H9 (cell line): ENCODE results near the gene CTNNA3. TPM values are rescaled to one million over a fixed set of nuclear protein-coding genes. Genes with fewer than 3 reads are reported as not detected.

Source experiments
- DNase-seq: peaks from one replicate; pipeline ENCODE4 v3.0.0-alpha.2; 2017
- H2AFZ ChIP-seq: one replicate; pipeline ENCODE4 v1.6.1; 2013; ENCODE audit warnings: mild to moderate bottlenecking, low read length, control low read depth, moderate library complexity
- H2AK5ac ChIP-seq: 2 replicates; pipeline ENCODE4 v1.6.1; 2013; ENCODE audit warnings: low read length, control low read depth, mixed read lengths; ENCODE audit not compliant: insufficient read length
- H2BK120ac ChIP-seq: one replicate; pipeline ENCODE4 v1.6.1; 2013; ENCODE audit warnings: low read depth, mild to moderate bottlenecking, low read length, control low read depth, inconsistent platforms; ENCODE audit not compliant: poor library complexity, severe bottlenecking
- H2BK12ac ChIP-seq: 2 replicates; pipeline ENCODE4 v1.6.1; 2013; ENCODE audit warnings: low read length, control low read depth, mixed read lengths, low read depth; ENCODE audit not compliant: insufficient read length
- H2BK15ac ChIP-seq: 2 replicates; pipeline ENCODE4 v1.6.1; 2013; ENCODE audit warnings: low read depth, low read length, control low read depth
- H2BK20ac ChIP-seq: one replicate; pipeline ENCODE4 v1.6.1; 2013; ENCODE audit warnings: low read depth, mild to moderate bottlenecking, low read length, control low read depth, inconsistent platforms; ENCODE audit not compliant: poor library complexity, severe bottlenecking
- H2BK5ac ChIP-seq: 2 replicates; pipeline ENCODE4 v1.6.1; 2013; ENCODE audit warnings: low read length, control low read depth, mixed read lengths; ENCODE audit not compliant: insufficient read length
- H3K14ac ChIP-seq: 2 replicates; pipeline ENCODE4 v1.6.1; 2013; ENCODE audit warnings: low read length, control low read depth; ENCODE audit not compliant: insufficient read depth
- H3K18ac ChIP-seq: 2 replicates; pipeline ENCODE4 v1.6.1; 2013; ENCODE audit warnings: low read depth, mild to moderate bottlenecking, mixed read lengths, low read length, control low read depth; ENCODE audit not compliant: insufficient read length
- H3K23ac ChIP-seq: 2 replicates; pipeline ENCODE4 v1.6.1; 2013; ENCODE audit warnings: low read length, control low read depth, mixed read lengths, low read depth; ENCODE audit not compliant: insufficient read length
- H3K23me2 ChIP-seq: 2 replicates; pipeline ENCODE4 v1.6.1; 2013; ENCODE audit warnings: low read depth, mild to moderate bottlenecking, mixed read lengths, low read length, control low read depth; ENCODE audit not compliant: insufficient read length, poor library complexity, severe bottlenecking
- H3K27ac ChIP-seq: 2 replicates; pipeline ENCODE4 v1.5.1; 2013; ENCODE audit warnings: low read length, control low read depth, mixed read lengths, low read depth; ENCODE audit not compliant: insufficient read length
- H3K27me3 ChIP-seq: 2 replicates; pipeline ENCODE4 v1.6.1; 2013; ENCODE audit warnings: low read length, control low read depth, inconsistent platforms; ENCODE audit not compliant: insufficient read depth
- H3K4ac ChIP-seq: 2 replicates; pipeline ENCODE4 v1.6.1; 2013; ENCODE audit warnings: low read depth, mild to moderate bottlenecking, control low read depth, inconsistent platforms, low read length, moderate library complexity
- H3K4me1 ChIP-seq: 2 replicates; pipeline ENCODE4 v1.6.1; 2013; ENCODE audit warnings: low read length, control low read depth, inconsistent platforms; ENCODE audit not compliant: insufficient read depth
- H3K4me2 ChIP-seq: 2 replicates; pipeline ENCODE4 v1.6.1; 2013; ENCODE audit warnings: low read length, control low read depth, mixed read lengths; ENCODE audit not compliant: insufficient read length, insufficient read depth
- H3K56ac ChIP-seq: 2 replicates; pipeline ENCODE4 v1.6.1; 2013; ENCODE audit warnings: low read depth, mild to moderate bottlenecking, mixed read lengths, low read length, control low read depth; ENCODE audit not compliant: insufficient read length
- H3K79me1 ChIP-seq: 2 replicates; pipeline ENCODE4 v1.6.1; 2013; ENCODE audit warnings: low read depth, mild to moderate bottlenecking, moderate library complexity, low read length, control low read depth, inconsistent platforms; ENCODE audit not compliant: insufficient read depth, poor library complexity, severe bottlenecking
- H3K79me2 ChIP-seq: 2 replicates; pipeline ENCODE4 v1.6.1; 2013; ENCODE audit warnings: low read length, control low read depth, inconsistent platforms; ENCODE audit not compliant: insufficient read depth
- H3K9ac ChIP-seq: 2 replicates; pipeline ENCODE4 v1.6.1; 2013; ENCODE audit warnings: low read length, control low read depth, mixed read lengths; ENCODE audit not compliant: insufficient read length; ENCODE audit errors: extremely low read depth
- H3K9me3 ChIP-seq: one replicate; pipeline ENCODE4 v1.6.1; 2013; ENCODE audit warnings: low read depth, low read length, inconsistent platforms; ENCODE audit not compliant: control insufficient read depth
- H3T11ph ChIP-seq: one replicate; pipeline ENCODE4 v1.6.1; 2013; ENCODE audit warnings: mild to moderate bottlenecking, low read length, control low read depth, inconsistent platforms
- H4K20me1 ChIP-seq: one replicate; pipeline ENCODE4 v1.6.1; 2013; ENCODE audit not compliant: control insufficient read depth, insufficient read length, insufficient read depth
- H4K5ac ChIP-seq: 2 replicates; pipeline ENCODE4 v1.6.1; 2013; ENCODE audit warnings: low read depth, mild to moderate bottlenecking, mixed read lengths, low read length, control low read depth; ENCODE audit not compliant: insufficient read length
- H4K8ac ChIP-seq: replicated peaks from 2 replicates; pipeline ENCODE4 v1.6.1; 2013; ENCODE audit warnings: low read length, control low read depth, mixed read lengths, low read depth; ENCODE audit not compliant: insufficient read length
- H4K91ac ChIP-seq: 2 replicates; pipeline ENCODE4 v1.6.1; 2013; ENCODE audit warnings: low read depth, mild to moderate bottlenecking, moderate library complexity, mixed read lengths, low read length, control low read depth; ENCODE audit not compliant: insufficient read length
- H3K27ac Mint-ChIP-seq, 3 experiments: 2 replicates in 2 of 3; 3 replicates in 1 of 3; pipeline ENCODE4 v1.8.0; 2020 to 2021; ENCODE audit warnings: mixed read lengths in 3 of 3, mild to moderate bottlenecking in 1 of 3, moderate library complexity in 1 of 3
- H3K27me3 Mint-ChIP-seq: 2 replicates; pipeline ENCODE4 v1.8.0; 2021; ENCODE audit warnings: low read depth, mild to moderate bottlenecking, moderate library complexity, mixed read lengths
- H3K36me3 Mint-ChIP-seq, 3 experiments: 2 replicates in 2 of 3; 3 replicates in 1 of 3; pipeline ENCODE4 v1.8.0; 2020 to 2021; ENCODE audit warnings: low read depth in 3 of 3, mixed read lengths in 3 of 3; ENCODE audit not compliant: insufficient read depth in 1 of 3
- H3K4me1 Mint-ChIP-seq, 2 experiments: 2 replicates each; pipeline ENCODE4 v1.8.0; 2020; ENCODE audit warnings: mixed read lengths in 2 of 2
- H3K4me3 Mint-ChIP-seq, 2 experiments: 2 replicates in 1 of 2; 3 replicates in 1 of 2; pipeline ENCODE4 v1.8.0; 2020 to 2021; ENCODE audit warnings: mild to moderate bottlenecking in 2 of 2, mixed read lengths in 2 of 2, moderate library complexity in 1 of 2
- H3K9me3 Mint-ChIP-seq, 2 experiments: 2 replicates in 1 of 2; 3 replicates in 1 of 2; pipeline ENCODE4 v1.8.0; 2020; ENCODE audit warnings: mild to moderate bottlenecking in 2 of 2, mixed read lengths in 2 of 2, moderate library complexity in 1 of 2
- WGBS: extraction: QIAGEN DNeasy Blood & Tissue Kit; methylation state at CpG from one replicate; pipeline ENCODE4 v1.1.7; 2013; ENCODE audit warnings: missing lambda C conversion rate, low lambda C conversion rate, mixed read lengths; ENCODE audit not compliant: insufficient read length; ENCODE audit errors: extremely low coverage; 5-methylcytosine and 5-hydroxymethylcytosine counted together
- total RNA-seq: library from RNA; stranded (reverse); gene quantifications from 2 replicates; pipeline ENCODE4 v1.2.1, GENCODE V29; 2021
- TF ChIP-seq, protein P1 (sequence below): fragments of 200-600 bp; sonication (generic); conservative IDR thresholded peaks from 3 replicates; pipeline ENCODE4 v1.8.0; 2021; ENCODE audit warnings: antibody characterized with exemption, mild to moderate bottlenecking

The CTNNA3 gene
- total RNA-seq, 1 experiment from 2014 or later = 3.3 TPM

DNA sequence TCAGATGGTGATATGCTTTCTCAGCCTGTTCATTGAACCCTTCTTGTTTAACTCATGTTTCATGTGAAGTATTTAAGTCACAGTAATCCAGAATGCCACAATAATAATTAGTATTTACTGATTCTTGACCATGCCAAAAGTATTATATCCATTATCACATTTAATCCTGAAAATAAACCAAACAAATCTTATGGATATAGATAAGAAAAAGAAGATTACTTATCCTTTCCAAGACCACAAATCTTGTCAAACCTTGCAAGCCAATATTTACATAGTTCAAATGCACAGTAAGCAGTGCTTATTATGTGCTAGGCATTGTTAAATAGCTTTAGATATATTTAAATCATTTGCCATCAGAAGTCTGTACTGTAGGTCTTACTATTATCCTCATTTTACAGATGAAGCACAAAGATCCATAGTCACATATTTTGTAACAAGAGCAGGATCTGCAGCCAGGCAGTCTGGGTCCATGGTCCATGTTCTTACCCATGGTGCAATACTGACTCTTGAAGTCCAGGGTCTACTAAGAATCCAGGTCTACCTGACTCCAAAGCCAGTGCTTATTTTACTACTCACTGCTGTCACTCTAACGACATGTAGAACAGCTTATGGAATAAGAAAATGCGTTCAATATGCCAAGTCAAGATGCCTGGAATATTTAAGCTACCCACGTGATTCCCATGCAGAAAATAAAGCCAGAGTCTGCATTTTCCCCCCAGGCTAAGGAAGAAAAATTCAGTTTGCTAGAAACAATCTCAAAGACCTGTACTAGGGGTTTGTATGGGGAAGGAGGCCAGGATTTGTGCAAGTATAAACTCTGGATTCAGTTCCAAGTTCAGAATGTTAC lies 1755.0 kb downstream of the CTNNA3 start:
- H2AK5ac ChIP-seq = no peak overlapping the region
- H3K4me2 ChIP-seq = no peak overlapping the region
- no peak overlapping the region for H2BK5ac ChIP-seq
- no peak overlapping the region for H3K27ac ChIP-seq
- Mint-ChIP-seq H3K27me3 (no peaks in the 10 kb centered on the region; the same call in 1 of the 2 replicates), H3K4me3 (no peak overlapping the region), H3K36me3 (no peaks in the 10 kb centered on the region), H3K27ac (no peak overlapping the region), H3K9me3 (no peaks in the 10 kb centered on the region), H3K4me1 (0 out of 4 replicates have a peak, but pooled peaks cover 0 to 4% of the 10 kb centered on the region in 2 experiments)
- no peak overlapping the region for H2BK120ac ChIP-seq
- no peak overlapping the region for H2BK12ac ChIP-seq
- WGBS = no CpG with 5 or more reads among the region's 3 CpGs
- no peaks in the 10 kb centered on the region for H3K23me2 ChIP-seq
- no peaks in the 10 kb centered on the region for H3K79me2 ChIP-seq
- H3K79me1 ChIP-seq = no peaks in the 10 kb centered on the region
- no peak overlapping the region for H3K18ac ChIP-seq
- no peak overlapping the region for H3K9ac ChIP-seq
- TF ChIP-seq, protein P1, sequence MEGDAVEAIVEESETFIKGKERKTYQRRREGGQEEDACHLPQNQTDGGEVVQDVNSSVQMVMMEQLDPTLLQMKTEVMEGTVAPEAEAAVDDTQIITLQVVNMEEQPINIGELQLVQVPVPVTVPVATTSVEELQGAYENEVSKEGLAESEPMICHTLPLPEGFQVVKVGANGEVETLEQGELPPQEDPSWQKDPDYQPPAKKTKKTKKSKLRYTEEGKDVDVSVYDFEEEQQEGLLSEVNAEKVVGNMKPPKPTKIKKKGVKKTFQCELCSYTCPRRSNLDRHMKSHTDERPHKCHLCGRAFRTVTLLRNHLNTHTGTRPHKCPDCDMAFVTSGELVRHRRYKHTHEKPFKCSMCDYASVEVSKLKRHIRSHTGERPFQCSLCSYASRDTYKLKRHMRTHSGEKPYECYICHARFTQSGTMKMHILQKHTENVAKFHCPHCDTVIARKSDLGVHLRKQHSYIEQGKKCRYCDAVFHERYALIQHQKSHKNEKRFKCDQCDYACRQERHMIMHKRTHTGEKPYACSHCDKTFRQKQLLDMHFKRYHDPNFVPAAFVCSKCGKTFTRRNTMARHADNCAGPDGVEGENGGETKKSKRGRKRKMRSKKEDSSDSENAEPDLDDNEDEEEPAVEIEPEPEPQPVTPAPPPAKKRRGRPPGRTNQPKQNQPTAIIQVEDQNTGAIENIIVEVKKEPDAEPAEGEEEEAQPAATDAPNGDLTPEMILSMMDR = no peak
- H4K91ac ChIP-seq = no peak overlapping the region
- no peak overlapping the region for H3T11ph ChIP-seq
- no peak overlapping the region for H2AFZ ChIP-seq
- no peaks in the 10 kb centered on the region for H4K20me1 ChIP-seq
- H4K8ac ChIP-seq = no peak overlapping the region
- no peaks in the 10 kb centered on the region for H3K4me1 ChIP-seq
- no peaks in the 10 kb centered on the region for H3K9me3 ChIP-seq
- no peaks in the 10 kb centered on the region for H3K27me3 ChIP-seq
- no peak overlapping the region for H3K23ac ChIP-seq
- H2BK20ac ChIP-seq = no peak overlapping the region
- H4K5ac ChIP-seq = no peak overlapping the region
- no peak overlapping the region for H3K4ac ChIP-seq
- DNase-seq = no peak
- no peak overlapping the region for H2BK15ac ChIP-seq
- no peak overlapping the region for H3K56ac ChIP-seq
- H3K14ac ChIP-seq = no peak overlapping the region
